ENCODE measurements around the gene AATK. TPM values are rescaled to one million over a fixed set of nuclear protein-coding genes. Genes with fewer than 3 reads are reported as not detected.

Gene AATK
- total RNA-seq, 1 donor from 2014 or later = 7.7 TPM

DNA sequence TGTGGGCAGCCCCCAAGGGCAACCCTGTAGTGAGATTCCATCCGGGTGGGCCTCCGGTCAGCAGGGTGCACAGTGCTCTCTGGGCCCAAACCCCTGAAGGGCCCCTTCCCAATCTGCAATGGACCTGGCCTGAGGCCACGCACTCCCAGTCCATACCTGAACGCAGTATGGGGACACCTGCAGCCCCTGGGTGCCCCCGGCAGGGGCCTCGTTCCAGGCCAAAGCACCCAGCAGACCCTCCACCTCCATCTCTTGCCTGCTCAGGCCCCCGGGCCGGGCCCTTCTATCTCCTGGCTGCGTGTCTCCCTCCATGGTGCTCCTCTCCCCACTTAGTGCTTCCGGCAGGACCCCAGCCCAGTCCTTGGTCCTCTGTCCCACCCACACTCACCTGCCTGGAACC lies 17.3 kb upstream of the AATK start:
- Mint-ChIP-seq H3K36me3 (ENCODE audit: low read depth, unreplicated experiment) (peaks cover 3% of the 10 kb centered on the region), H3K9me3 (ENCODE audit: unreplicated experiment) (no peaks in the 10 kb centered on the region), H3K27me3 (ENCODE audit: unreplicated experiment) (no peaks in the 10 kb centered on the region), H3K4me1 (ENCODE audit: unreplicated experiment) (peaks cover 2% of the 10 kb centered on the region), H3K27ac (ENCODE audit: unreplicated experiment) (no peak overlapping the region), H3K4me3 (ENCODE audit: unreplicated experiment) (no peak overlapping the region)
- DNase-seq (ENCODE audit: low spot score) = no peak
- TF ChIP-seq, protein P1, sequence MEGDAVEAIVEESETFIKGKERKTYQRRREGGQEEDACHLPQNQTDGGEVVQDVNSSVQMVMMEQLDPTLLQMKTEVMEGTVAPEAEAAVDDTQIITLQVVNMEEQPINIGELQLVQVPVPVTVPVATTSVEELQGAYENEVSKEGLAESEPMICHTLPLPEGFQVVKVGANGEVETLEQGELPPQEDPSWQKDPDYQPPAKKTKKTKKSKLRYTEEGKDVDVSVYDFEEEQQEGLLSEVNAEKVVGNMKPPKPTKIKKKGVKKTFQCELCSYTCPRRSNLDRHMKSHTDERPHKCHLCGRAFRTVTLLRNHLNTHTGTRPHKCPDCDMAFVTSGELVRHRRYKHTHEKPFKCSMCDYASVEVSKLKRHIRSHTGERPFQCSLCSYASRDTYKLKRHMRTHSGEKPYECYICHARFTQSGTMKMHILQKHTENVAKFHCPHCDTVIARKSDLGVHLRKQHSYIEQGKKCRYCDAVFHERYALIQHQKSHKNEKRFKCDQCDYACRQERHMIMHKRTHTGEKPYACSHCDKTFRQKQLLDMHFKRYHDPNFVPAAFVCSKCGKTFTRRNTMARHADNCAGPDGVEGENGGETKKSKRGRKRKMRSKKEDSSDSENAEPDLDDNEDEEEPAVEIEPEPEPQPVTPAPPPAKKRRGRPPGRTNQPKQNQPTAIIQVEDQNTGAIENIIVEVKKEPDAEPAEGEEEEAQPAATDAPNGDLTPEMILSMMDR (IDR thresholded peaks at IDR 0.05; ENCODE audit: unreplicated experiment) = no peak

DNA sequence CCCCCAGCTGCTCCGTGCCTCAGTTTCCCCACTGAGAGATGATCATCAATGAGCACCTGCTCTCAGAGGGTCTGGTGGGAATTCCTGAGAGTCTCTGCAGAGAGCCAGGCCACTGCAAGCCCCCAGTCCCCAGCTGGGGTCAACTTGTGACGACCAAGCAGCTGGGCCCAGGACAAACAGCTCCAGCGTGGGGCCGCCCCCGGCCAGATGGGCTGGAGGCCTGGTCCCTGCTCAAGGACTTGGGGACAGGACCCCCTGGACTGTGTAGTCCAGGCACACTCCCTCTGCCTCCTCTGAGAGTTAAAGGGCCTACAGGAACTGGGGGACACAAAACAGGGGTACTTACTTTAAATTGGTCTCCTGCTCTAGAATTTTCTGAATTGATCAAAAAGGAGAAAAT lies 16.6 kb upstream of the AATK start:
- Mint-ChIP-seq H3K4me3 (ENCODE audit: unreplicated experiment) (no peak overlapping the region), H3K27ac (ENCODE audit: unreplicated experiment) (no peak overlapping the region), H3K36me3 (ENCODE audit: low read depth, unreplicated experiment) (peaks cover 3% of the 10 kb centered on the region), H3K9me3 (ENCODE audit: unreplicated experiment) (no peaks in the 10 kb centered on the region), H3K27me3 (ENCODE audit: unreplicated experiment) (no peaks in the 10 kb centered on the region), H3K4me1 (ENCODE audit: unreplicated experiment) (peaks cover 2% of the 10 kb centered on the region)
- TF ChIP-seq, protein P1 (IDR thresholded peaks at IDR 0.05; ENCODE audit: unreplicated experiment) = no peak
- no peak for DNase-seq (ENCODE audit: low spot score)

DNA sequence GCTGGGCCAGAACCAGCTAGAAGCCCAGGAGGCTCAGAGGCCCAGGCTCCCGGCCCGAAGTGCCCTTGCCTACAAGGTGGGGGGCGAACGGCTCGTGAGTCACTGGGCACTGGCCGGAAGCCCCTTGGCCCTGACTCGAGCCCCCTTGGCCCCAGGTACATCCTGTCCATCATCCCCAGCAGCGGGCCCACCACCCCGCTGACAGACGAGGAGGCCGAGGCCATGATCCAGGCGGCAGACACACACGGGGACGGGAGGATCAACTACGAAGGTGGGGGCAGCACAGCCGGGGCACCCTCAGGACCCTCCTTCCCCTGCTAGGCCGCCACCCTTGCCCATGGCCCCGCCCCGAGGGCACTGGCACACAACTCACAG lies 15.8 kb upstream of the AATK start:
- Mint-ChIP-seq H3K4me1 (ENCODE audit: unreplicated experiment) (peaks cover 2% of the 10 kb centered on the region), H3K27me3 (ENCODE audit: unreplicated experiment) (no peaks in the 10 kb centered on the region), H3K36me3 (ENCODE audit: low read depth, unreplicated experiment) (peaks cover 3% of the 10 kb centered on the region), H3K9me3 (ENCODE audit: unreplicated experiment) (no peaks in the 10 kb centered on the region), H3K27ac (ENCODE audit: unreplicated experiment) (no peak overlapping the region), H3K4me3 (ENCODE audit: unreplicated experiment) (no peak overlapping the region)
- DNase-seq (ENCODE audit: low spot score) = no peak
- TF ChIP-seq, protein P1 (IDR thresholded peaks at IDR 0.05; ENCODE audit: unreplicated experiment) = no peak

DNA sequence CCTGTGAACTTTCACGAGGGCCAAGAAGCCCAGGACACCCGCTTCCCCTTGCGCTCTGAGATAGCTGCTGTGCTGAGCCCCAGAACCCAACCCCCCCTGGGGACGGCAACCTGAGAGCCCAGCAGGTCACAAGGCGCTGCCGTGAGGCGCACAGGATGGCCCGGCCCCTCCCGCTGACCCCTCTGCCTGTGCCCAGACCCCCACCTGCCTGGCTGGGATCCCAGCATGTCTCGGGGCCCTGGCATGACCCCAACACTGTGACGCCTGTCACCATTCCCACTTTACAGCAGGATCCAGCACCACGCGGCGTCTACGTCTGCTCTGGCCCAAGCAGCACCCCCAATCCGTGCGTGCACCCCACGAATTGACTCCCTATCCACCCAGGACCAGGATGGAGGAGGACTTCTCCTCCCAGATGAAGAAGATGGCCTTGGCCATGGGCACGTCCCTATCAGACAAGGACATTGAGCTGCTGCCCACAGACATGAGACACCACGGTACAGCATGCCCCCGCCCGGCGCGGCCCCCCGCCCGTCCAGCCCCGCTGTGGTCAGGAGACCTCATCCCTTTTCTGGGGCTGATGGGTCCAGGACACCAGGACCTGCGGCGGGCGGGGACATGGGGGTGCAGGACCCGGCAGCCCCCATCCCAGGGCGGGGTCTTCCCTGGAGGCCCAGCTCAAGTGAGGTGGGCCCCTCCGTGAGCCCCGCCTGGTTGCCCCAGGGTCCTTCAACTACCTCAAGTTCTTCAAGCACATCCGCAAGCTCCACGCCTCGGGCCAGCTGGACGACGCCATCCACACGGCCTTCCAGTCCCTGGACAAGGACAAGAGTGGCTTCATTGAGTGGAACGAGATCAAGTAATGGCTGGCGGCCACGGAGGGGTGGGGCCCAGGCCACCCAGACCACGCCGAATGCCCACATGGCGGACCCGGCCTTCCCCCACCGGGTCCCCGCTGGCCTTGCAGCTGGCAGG lies 15.1 kb upstream of the AATK start:
- Mint-ChIP-seq H3K4me3 (ENCODE audit: unreplicated experiment) (no peak overlapping the region), H3K27ac (ENCODE audit: unreplicated experiment) (no peak overlapping the region), H3K36me3 (ENCODE audit: low read depth, unreplicated experiment) (peaks cover 3% of the 10 kb centered on the region), H3K27me3 (ENCODE audit: unreplicated experiment) (no peaks in the 10 kb centered on the region), H3K9me3 (ENCODE audit: unreplicated experiment) (no peaks in the 10 kb centered on the region), H3K4me1 (ENCODE audit: unreplicated experiment) (peaks cover 2% of the 10 kb centered on the region)
- no peak for DNase-seq (ENCODE audit: low spot score)
- TF ChIP-seq, protein P1 (IDR thresholded peaks at IDR 0.05; ENCODE audit: unreplicated experiment) = no peak

DNA sequence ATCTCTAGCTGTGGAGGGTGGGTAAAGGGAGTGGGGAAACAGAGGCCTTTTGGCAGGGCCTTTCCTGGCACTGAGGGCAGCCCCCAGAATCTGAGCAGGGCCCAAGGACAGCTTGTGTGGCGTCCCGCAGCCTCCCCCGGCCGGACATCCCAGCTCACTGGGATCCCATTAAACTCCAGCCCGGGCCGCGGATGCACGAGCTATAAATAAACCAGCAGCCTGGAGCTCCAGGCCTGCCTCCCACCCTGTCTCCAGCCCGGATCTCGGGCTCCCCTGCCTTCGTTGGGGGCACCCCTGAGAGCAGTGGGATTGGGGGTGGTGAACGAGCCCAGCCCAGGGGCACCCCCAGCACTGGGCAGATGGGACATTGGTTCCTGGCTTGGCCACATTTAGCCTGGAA lies 13.8 kb upstream of the AATK start:
- no peaks in the 10 kb centered on the region for H3K36me3 Mint-ChIP-seq (ENCODE audit: low read depth, unreplicated experiment)
- no peak for DNase-seq (ENCODE audit: low spot score)
- H3K4me1 Mint-ChIP-seq (ENCODE audit: unreplicated experiment) = no peaks in the 10 kb centered on the region
- no peaks in the 10 kb centered on the region for H3K27me3 Mint-ChIP-seq (ENCODE audit: unreplicated experiment)
- no peak overlapping the region for H3K4me3 Mint-ChIP-seq (ENCODE audit: unreplicated experiment)
- H3K27ac Mint-ChIP-seq (ENCODE audit: unreplicated experiment) = no peak overlapping the region
- TF ChIP-seq, protein P1 (IDR thresholded peaks at IDR 0.05; ENCODE audit: unreplicated experiment) = no peak
- H3K9me3 Mint-ChIP-seq (ENCODE audit: unreplicated experiment) = no peaks in the 10 kb centered on the region
